BLaER1 treated with 17β-estradiol and CSF1 and Interleukin-3, amounts not matched to agents 10 nM and 100 nM (cell line): ENCODE results near the gene TOP2B.

Experiments
- H3K27ac ChIP-seq, 11 experiments: shearing (Covaris generic); formaldehyde crosslinking; 2 replicates each; pipeline ENCODE4 v1.8.1; 2022
- H3K27me3 ChIP-seq, 11 experiments: shearing (Covaris generic); formaldehyde crosslinking; 2 replicates each; pipeline ENCODE4 v1.8.1; 2022
- H3K36me3 ChIP-seq, 11 experiments: shearing (Covaris generic); formaldehyde crosslinking; 2 replicates each; pipeline ENCODE4 v1.8.1; 2022
- H3K4me1 ChIP-seq, 10 experiments: shearing (Covaris generic); formaldehyde crosslinking; 2 replicates each; pipeline ENCODE4 v1.8.1; 2022
- H3K4me2 ChIP-seq, 11 experiments: shearing (Covaris generic); formaldehyde crosslinking; 2 replicates each; pipeline ENCODE4 v1.8.1; 2022
- H3K4me3 ChIP-seq, 10 experiments: shearing (Covaris generic); formaldehyde crosslinking; 2 replicates each; pipeline ENCODE4 v1.8.1; 2022
- H3K9ac ChIP-seq, 11 experiments: shearing (Covaris generic); formaldehyde crosslinking; 2 replicates each; pipeline ENCODE4 v1.8.1; 2022
- H3K9me3 ChIP-seq, 11 experiments: shearing (Covaris generic); formaldehyde crosslinking; replicated peaks in 1 of 11; 2 replicates each; pipeline ENCODE4 v1.8.1; 2022
- H4K20me1 ChIP-seq, 11 experiments: shearing (Covaris generic); formaldehyde crosslinking; 2 replicates each; pipeline ENCODE4 v1.8.1; 2022
- Cebpa-rat ChIP-seq, 11 experiments: shearing (Covaris generic); IDR thresholded peaks; 2 replicates each; pipeline ENCODE4 v1.8.1; 2022

TOP2B gene

GRCh38 chr3:25663869-25664811 lies 567 bp downstream of the TOP2B start:
- H4K20me1 ChIP-seq = peaks cover 33 to 47% (median 45%) of the 10 kb centered on the region in 11 experiments; a peak in 21 of 22 replicates

DNA sequence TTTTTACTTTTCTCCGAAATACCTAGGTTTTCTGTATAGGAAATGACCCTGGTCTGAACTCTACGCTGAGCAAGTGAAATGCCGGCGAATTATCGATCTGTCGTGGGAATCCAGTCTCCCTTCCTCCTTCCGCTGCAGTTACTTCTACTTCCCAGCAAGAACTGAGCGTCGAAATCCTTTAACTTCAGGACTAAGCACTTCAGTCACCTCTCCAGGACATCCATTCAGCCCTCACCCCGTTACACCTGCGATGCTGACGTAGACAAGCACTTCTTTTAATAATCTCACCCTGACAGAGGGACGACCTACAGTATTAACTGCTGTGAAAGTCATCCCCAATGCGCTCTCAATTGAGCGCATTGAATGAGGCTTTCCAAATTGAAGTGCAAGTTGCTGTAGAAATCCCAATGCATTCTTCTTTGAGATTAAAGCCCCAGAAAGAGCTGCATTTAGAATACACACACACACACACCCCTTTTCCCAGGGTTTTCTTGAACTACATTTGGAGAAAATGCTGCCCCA lies 1.3 kb downstream of the TOP2B start:
- Histone ChIP-seq H3K4me2 (peak overlapping the region; percentile 82 to 98 (median 90)), H3K9me3 (no peaks in the 10 kb centered on the region), H3K4me1 (peaks cover 31 to 65% (median 48%) of the 10 kb centered on the region in 10 experiments), H3K27ac (peak overlapping the region; percentile 92 to 100 (median 100)), H3K4me3 (peak overlapping the region; percentile 82 to 98 (median 94)), H3K27me3 (no peaks in the 10 kb centered on the region), H3K36me3 (peaks cover 0 to 42% (median 0%) of the 10 kb centered on the region in 11 experiments; a peak in 6 of 22 replicates), H3K9ac (peak overlapping the region; percentile 98 to 100 (median 99)), H4K20me1 (peaks cover 38 to 54% (median 52%) of the 10 kb centered on the region in 11 experiments; a peak in 21 of 22 replicates)
- TF ChIP-seq Cebpa-rat (IDR thresholded peaks at IDR 0.05) = no peak

More at GRCh38 chr3:25663869-25664811, 567 bp downstream of the TOP2B start:
- peak overlapping the region; percentile 82 to 98 (median 90) for H3K4me2 ChIP-seq
- H3K27ac ChIP-seq = peak overlapping the region; percentile 92 to 100 (median 100)
- peak overlapping the region; percentile 82 to 98 (median 94) for H3K4me3 ChIP-seq
- no peak for TF ChIP-seq Cebpa-rat (IDR thresholded peaks at IDR 0.05)
- peaks cover 0 to 37% (median 0%) of the 10 kb centered on the region in 11 experiments; a peak in 6 of 22 replicates for H3K36me3 ChIP-seq
- H3K27me3 ChIP-seq = no peaks in the 10 kb centered on the region
- no peaks in the 10 kb centered on the region for H3K9me3 ChIP-seq
- peak overlapping the region; percentile 98 to 100 (median 99) for H3K9ac ChIP-seq
- peaks cover 37 to 58% (median 45%) of the 10 kb centered on the region in 10 experiments for H3K4me1 ChIP-seq

DNA sequence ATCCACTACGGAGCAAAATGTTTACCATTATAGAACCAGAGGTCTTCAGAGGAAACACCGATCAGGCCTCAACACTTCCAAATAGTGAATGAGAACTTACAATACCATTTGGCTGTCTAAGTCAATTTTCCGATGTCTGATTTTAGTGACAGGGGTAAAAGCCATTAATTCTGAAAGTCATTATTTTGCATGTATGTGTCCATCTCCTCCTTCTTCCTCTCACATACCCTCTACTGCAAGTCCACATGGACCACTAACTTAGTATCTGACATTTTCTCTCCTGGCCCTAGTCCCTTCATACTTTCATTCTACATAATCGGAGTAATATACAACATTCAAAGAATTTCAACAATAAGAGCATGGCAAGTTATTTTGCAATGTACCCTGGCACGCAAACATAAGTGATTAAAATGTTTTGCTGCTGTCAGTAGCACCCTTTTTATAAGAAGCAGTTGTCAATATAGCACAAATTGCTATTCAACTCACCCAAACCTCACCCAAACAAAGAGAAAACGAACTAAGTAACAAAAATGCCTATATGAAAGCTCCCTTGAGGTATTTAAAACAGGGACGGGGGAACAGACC lies 1.9 kb downstream of the TOP2B start:
- peaks cover 38 to 60% (median 58%) of the 10 kb centered on the region in 11 experiments; a peak in 21 of 22 replicates for H4K20me1 ChIP-seq
- H3K36me3 ChIP-seq = peaks cover 0 to 42% (median 0%) of the 10 kb centered on the region in 11 experiments; a peak in 6 of 22 replicates
- H3K4me1 ChIP-seq = peaks cover 25 to 63% (median 44%) of the 10 kb centered on the region in 10 experiments
- peak overlapping the region; percentile 98 to 100 (median 99) for H3K9ac ChIP-seq
- no peaks in the 10 kb centered on the region for H3K9me3 ChIP-seq
- no peak for TF ChIP-seq Cebpa-rat (IDR thresholded peaks at IDR 0.05)
- H3K4me2 ChIP-seq = peak overlapping the region; percentile 82 to 98 (median 90)
- H3K4me3 ChIP-seq = peak overlapping the region; percentile 82 to 98 (median 94)
- H3K27ac ChIP-seq = peak overlapping the region; percentile 92 to 100 (median 100)
- H3K27me3 ChIP-seq = no peaks in the 10 kb centered on the region

DNA sequence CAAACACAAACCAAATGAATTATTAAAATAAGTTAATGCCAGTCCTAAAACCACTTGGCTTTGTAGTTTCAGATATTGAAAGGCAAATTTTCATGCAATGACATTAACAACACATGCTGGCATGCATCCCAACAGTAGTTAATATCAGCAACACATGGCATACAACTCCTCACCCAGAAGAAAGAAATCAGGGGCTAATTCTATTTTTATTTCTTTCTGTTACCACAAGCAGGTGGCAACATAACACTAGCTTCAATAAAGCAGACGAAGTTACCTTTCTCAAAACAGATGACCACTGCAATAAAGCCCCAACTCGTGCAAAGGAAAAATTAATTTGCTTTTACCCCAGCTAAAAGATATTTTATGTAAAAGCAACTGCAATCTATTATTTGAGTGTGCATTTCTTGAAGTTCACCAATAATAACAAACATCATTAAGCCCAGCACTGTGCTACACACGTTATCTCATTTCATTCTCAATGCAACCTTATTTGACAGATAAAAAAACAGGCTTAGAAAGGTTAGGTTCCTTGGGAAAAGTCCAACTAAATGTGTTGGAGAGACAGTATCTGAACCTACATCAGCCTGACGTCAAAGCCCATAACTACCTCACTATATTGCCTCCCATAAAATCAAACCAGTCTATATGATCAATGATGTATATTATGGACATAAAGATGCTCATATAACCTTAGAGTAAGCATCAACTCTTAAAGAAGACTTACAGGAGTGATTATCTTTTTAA lies 2.8 kb downstream of the TOP2B start:
- H3K4me2 ChIP-seq = peak overlapping the region; percentile 82 to 98 (median 90)
- H3K4me1 ChIP-seq = peaks cover 16 to 66% (median 43%) of the 10 kb centered on the region in 10 experiments
- no peaks in the 10 kb centered on the region for H3K9me3 ChIP-seq
- no peak for TF ChIP-seq Cebpa-rat (IDR thresholded peaks at IDR 0.05)
- H3K27ac ChIP-seq = peak overlapping the region; percentile 3 to 100 (median 100); a peak in 20 of 22 replicates
- H3K4me3 ChIP-seq = peak overlapping the region; percentile 82 to 98 (median 94)
- peak overlapping the region; percentile 98 to 100 (median 99) for H3K9ac ChIP-seq
- no peaks in the 10 kb centered on the region for H3K27me3 ChIP-seq
- H3K36me3 ChIP-seq = peaks cover 0 to 50% (median 0%) of the 10 kb centered on the region in 11 experiments; a peak in 6 of 22 replicates
- H4K20me1 ChIP-seq = peaks cover 47 to 69% (median 67%) of the 10 kb centered on the region in 11 experiments

GRCh38 chr3:25658836-25659235 lies 5.9 kb downstream of the TOP2B start:
- Histone ChIP-seq H3K4me2 (peak overlapping the region; percentile 82 to 98 (median 90)), H3K4me3 (peak overlapping the region in 7 of 10 experiments; percentile 47 to 97 (median 94); a peak in 13 of 20 replicates), H4K20me1 (peaks cover 47 to 100% (median 96%) of the 10 kb centered on the region in 11 experiments), H3K9ac (peak overlapping the region in 9 of 11 experiments; percentile 36 to 100 (median 99); a peak in 18 of 22 replicates), H3K27ac (peak overlapping the region in 10 of 11 experiments; percentile 56 to 100 (median 100); a peak in 19 of 22 replicates), H3K27me3 (no peaks in the 10 kb centered on the region), H3K36me3 (peaks cover 0 to 66% (median 0%) of the 10 kb centered on the region in 11 experiments; a peak in 7 of 22 replicates), H3K4me1 (peaks cover 21 to 81% (median 53%) of the 10 kb centered on the region in 10 experiments), H3K9me3 (no peaks in the 10 kb centered on the region)
- no peak for TF ChIP-seq Cebpa-rat (IDR thresholded peaks at IDR 0.05)

GRCh38 chr3:25657293-25657692 lies 7.4 kb downstream of the TOP2B start:
- peak overlapping the region; percentile 43 to 99 (median 61); a peak in 21 of 22 replicates for H3K9ac ChIP-seq
- no peak for TF ChIP-seq Cebpa-rat (IDR thresholded peaks at IDR 0.05)
- no peaks in the 10 kb centered on the region for H3K27me3 ChIP-seq
- peaks cover 34 to 91% (median 62%) of the 10 kb centered on the region in 10 experiments for H3K4me1 ChIP-seq
- no peaks in the 10 kb centered on the region for H3K9me3 ChIP-seq
- H3K4me3 ChIP-seq = peak overlapping the region; percentile 37 to 94 (median 49); a peak in 18 of 20 replicates
- peaks cover 31 to 100% (median 97%) of the 10 kb centered on the region in 11 experiments for H4K20me1 ChIP-seq
- peak overlapping the region in 10 of 11 experiments; percentile 23 to 100 (median 54); a peak in 18 of 22 replicates for H3K27ac ChIP-seq
- H3K4me2 ChIP-seq = peak overlapping the region; percentile 65 to 98 (median 84)
- peaks cover 0 to 61% (median 0%) of the 10 kb centered on the region in 11 experiments; a peak in 6 of 22 replicates for H3K36me3 ChIP-seq

GRCh38 chr3:25655659-25656058 lies 9.0 kb downstream of the TOP2B start:
- peaks cover 17 to 100% (median 90%) of the 10 kb centered on the region in 11 experiments; a peak in 21 of 22 replicates for H4K20me1 ChIP-seq
- peak overlapping the region in 6 of 10 experiments; percentile 6 to 94 (median 42); a peak in 9 of 20 replicates for H3K4me3 ChIP-seq
- peak overlapping the region; percentile 10 to 98 (median 79); a peak in 20 of 22 replicates for H3K4me2 ChIP-seq
- peaks cover 0 to 58% (median 9%) of the 10 kb centered on the region in 11 experiments; a peak in 14 of 22 replicates for H3K36me3 ChIP-seq
- peaks cover 42 to 87% (median 63%) of the 10 kb centered on the region in 10 experiments for H3K4me1 ChIP-seq
- no peaks in the 10 kb centered on the region for H3K27me3 ChIP-seq
- H3K9me3 ChIP-seq = peaks cover 1 to 10% (median 2%) of the 10 kb centered on the region in 11 experiments; a peak in 12 of 22 replicates
- H3K27ac ChIP-seq = peak overlapping the region; percentile 18 to 100 (median 55); a peak in 17 of 22 replicates
- no peak for TF ChIP-seq Cebpa-rat (IDR thresholded peaks at IDR 0.05)
- H3K9ac ChIP-seq = peak overlapping the region in 6 of 11 experiments; percentile 9 to 99 (median 56); a peak in 8 of 22 replicates
